GM10266 (cell line): ENCODE measurements around the gene PVALEF.

Experiments used
- DNase-seq: peaks from one replicate; pipeline ENCODE4 v3.0.0; 2012; ENCODE audit errors: extremely low spot score
- CTCF ChIP-seq: IDR thresholded peaks from 2 replicates; pipeline ENCODE4 v1.5.1; 2012; ENCODE audit warnings: mild to moderate bottlenecking, low read depth; ENCODE audit not compliant: control insufficient read depth, insufficient read depth; ENCODE audit errors: missing control alignments

Gene PVALEF

GRCh38 chr17:81228834-81229665, 63.7 kb downstream of the PVALEF start:
- no peak for TF ChIP-seq CTCF
- no peak for DNase-seq

- no peak for DNase-seq
- TF ChIP-seq CTCF = no peak
Measured at GRCh38 chr17:81229666-81229920, 64.3 kb downstream of the PVALEF start.

- peak; percentile 58 for DNase-seq
Measured at GRCh38 chr17:81230043-81230820, 64.9 kb downstream of the PVALEF start.

GRCh38 chr17:81231121-81231645, 65.9 kb downstream of the PVALEF start:
- no peak for TF ChIP-seq CTCF
- no peak for DNase-seq

More at GRCh38 chr17:81230043-81230820, 64.9 kb downstream of the PVALEF start:
- TF ChIP-seq CTCF = peak; percentile 51

GRCh38 chr17:81231766-81232581, 66.7 kb downstream of the PVALEF start:
- TF ChIP-seq CTCF = no peak
- DNase-seq = no peak
